Right cardiac atrium (tissue), 5 donors: ENCODE results near the gene NOL3. TPM values are rescaled to one million over a fixed set of nuclear protein-coding genes. Genes with fewer than 3 reads are reported as not detected.

Source experiments
- ATAC-seq, 2 donors: fragments of 200-7000 bp; cut with Tn5 transposase; one replicate each; pipeline versions ENCODE4 v1.8.0 to v1.9.1; 2020; ENCODE audit warnings: moderate library complexity in 2 of 2, mild to moderate bottlenecking in 1 of 2
- DNase-seq, 3 donors: peaks; one replicate each; pipeline ENCODE4 v3.0.0-alpha.2; 2020
- H3K27ac ChIP-seq: one replicate; pipeline ENCODE4 v1.5.1; 2013; ENCODE audit warnings: mild to moderate bottlenecking, low read length, control low read depth, moderate library complexity
- H3K27me3 ChIP-seq: one replicate; pipeline ENCODE4 v1.6.1; 2013; ENCODE audit not compliant: control insufficient read depth, insufficient read depth
- H3K4me1 ChIP-seq: one replicate; pipeline ENCODE4 v1.6.1; 2013; ENCODE audit warnings: low read length; ENCODE audit not compliant: control insufficient read depth, insufficient read depth
- H3K4me3 ChIP-seq: one replicate; pipeline ENCODE4 v1.5.1; 2013; ENCODE audit warnings: low read length, control low read depth
- H3K9me3 ChIP-seq: one replicate; pipeline ENCODE4 v1.6.1; 2013; ENCODE audit warnings: low read length; ENCODE audit not compliant: control insufficient read depth
- WGBS: extraction: QIAGEN DNeasy Blood & Tissue Kit; methylation state at CpG from one replicate; pipeline ENCODE4 v1.1.7; 2013; 5-methylcytosine and 5-hydroxymethylcytosine counted together
- intact Hi-C, 4 donors: fragments of 100-400 bp; cut with DNase I; formaldehyde crosslinking; loops; one replicate each; pipeline versions ENCODE4 v1.11.0 to v1.14.0; 2022 to 2023
- polyA plus RNA-seq: library from polyadenylated mRNA; stranded (reverse); fragments of 200-250 nt; gene quantifications from one replicate; pipeline ENCODE4 v1.2.3, GENCODE V29; 2013
- total RNA-seq, 4 donors: library from RNA; stranded (reverse); fragmentation: NEBNext Ultra II Directional; extraction: Animal tissue kit (Norgen Biotek cat#: 25700); gene quantifications; one replicate each; pipeline ENCODE4 v1.2.1, GENCODE V29; 2021
- donor health status: healthy with polysubstance abuse.
- donor health status: DM: no; HTN: yes; CAD: no.
- donor health status: DM: no; HTN: no; CAD: no.
- donor health status: DM: no; HTN: yes; CAD: no; lungs with severe emphysema.
- donor health status: DM: yes; HTN: yes; CAD: no.

NOL3 gene
- total and polyA plus RNA-seq, 5 donors: 67.5 to 133 (median 111) TPM

DNA sequence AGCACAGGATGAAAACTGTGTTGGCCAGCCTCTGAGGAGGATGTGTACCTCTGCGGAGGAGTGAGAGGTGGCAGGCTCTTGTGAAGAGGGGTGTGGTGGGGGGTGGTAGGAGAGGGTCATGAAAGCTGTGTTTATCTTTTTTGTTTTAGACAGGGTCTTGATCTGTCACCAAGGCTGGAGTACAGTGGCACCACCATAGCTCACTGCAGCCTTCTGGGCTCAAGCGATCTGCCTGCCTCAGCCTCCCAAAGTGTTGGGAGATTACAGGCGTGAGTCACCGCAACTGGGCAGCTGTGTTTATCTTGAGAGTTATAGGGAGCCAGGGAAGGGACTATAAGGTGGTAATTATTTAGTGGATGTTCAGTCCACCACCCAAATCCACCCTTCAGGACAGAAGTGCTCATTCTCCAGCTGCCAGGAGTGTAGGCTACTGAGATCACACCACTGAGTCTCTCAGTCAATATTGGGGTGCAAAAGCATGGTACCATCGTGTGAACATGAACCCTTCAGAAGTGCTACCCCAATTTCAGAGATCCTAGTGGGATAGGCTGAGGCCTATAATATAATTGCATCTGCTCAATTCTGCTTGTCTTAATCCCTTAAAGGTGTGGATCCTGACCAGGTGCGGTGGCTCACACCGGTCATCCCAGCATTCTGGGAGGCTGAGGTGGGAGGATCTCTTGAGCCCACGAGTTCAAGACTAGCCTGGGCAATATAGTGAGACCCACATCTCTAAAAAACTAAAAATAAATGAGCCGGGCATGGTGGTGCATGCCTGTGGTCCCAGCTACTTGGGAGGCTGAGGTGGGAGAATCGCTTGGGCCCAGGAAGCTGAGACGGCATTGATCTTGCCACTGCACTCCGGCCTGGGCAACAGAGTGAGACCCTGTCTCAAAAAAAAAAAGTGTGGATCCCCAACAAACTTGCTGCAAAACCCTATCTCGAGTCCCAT lies 20.4 kb downstream of the NOL3 start:
- Histone ChIP-seq H3K9me3 (no peaks in the 10 kb centered on the region), H3K4me3 (peak overlapping the region; percentile 21), H3K27ac (peak overlapping the region; percentile 5), H3K4me1 (peaks cover 5% of the 10 kb centered on the region), H3K27me3 (no peaks in the 10 kb centered on the region)
- DNase-seq: no peak
- 66% methylated on average over 13 of the region's 13 CpGs for WGBS
- intact Hi-C loops: loop anchor here in 1 of 4 donors (5.0 kb wide), 1 partner anchor 37 kb away; the partner anchor contains the start of gene TMEM208
- ATAC-seq: no peak

DNA sequence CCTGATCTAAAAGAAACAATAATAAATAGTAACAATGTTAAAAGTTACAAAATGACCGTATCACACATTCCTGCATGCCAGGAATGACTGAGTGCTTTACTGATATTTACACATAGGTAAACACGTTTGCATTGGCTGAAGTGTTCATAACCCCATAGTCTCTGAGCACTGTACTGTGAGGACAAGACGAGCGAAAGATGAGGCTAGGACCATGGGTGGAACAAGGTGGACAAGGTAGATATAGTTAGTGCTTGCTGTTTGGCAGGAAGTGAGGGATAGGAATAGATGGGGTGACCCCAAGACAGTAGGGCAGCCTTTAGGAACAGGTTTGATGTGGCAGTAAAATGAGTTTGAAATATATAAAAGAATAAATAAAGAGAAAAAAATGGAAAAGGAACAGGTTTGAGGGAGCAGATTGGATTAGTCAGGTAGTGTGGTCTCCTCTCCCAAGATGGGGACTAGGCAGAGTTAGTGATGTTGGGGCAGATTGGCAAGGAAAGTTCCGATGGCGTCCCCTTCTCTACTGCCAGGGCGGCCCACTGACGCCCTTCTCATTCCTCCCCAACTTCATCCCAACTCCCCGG lies 21.2 kb downstream of the NOL3 start:
- DNase-seq: no peak
- intact Hi-C loops: loop anchor here in 1 of 4 donors (5.0 kb wide), 1 partner anchor 36 kb away; the partner anchor contains the start of gene TMEM208
- Histone ChIP-seq H3K9me3 (no peaks in the 10 kb centered on the region), H3K4me3 (peak overlapping the region; percentile 5), H3K27ac (no peak overlapping the region), H3K27me3 (no peaks in the 10 kb centered on the region), H3K4me1 (peaks cover 5% of the 10 kb centered on the region)
- 26% methylated on average over 9 of the region's 9 CpGs for WGBS
- ATAC-seq: peak in 1 of 2 donors; percentile 2

- under 1% methylated on average over 54 of the region's 54 CpGs for WGBS
- H3K4me3 ChIP-seq: peak within 1 kb of the TSS; percentile 94
- peak; percentile 91 to 92 for ATAC-seq
- H3K27ac ChIP-seq: peak within 1 kb of the TSS; percentile 83
- DNase-seq: peak; percentile 92 to 97 (median 96)
- H3K4me1 ChIP-seq: peaks cover 5% of the 10 kb centered on the region
- intact Hi-C loops: loop anchor here in 1 of 4 donors (5.0 kb wide), 1 partner anchor 35 kb away; the partner anchor contains the start of gene TMEM208
- H3K27me3 ChIP-seq: no peaks in the 10 kb centered on the region
- no peaks in the 10 kb centered on the region for H3K9me3 ChIP-seq
Measured at GRCh38 chr16:67191995-67192681, 21.8 kb downstream of the NOL3 start, which contains the start of gene E2F4. Gene E2F4, plus strand, starts transcription at chr16:67192155. Its CDS starts 73 bp downstream, at chr16:67192228.

GRCh38 chr16:67192781-67193361 lies 22.5 kb downstream of the NOL3 start:
- ATAC-seq (peak in 1 of 2 donors; percentile 14), DNase-seq (peak in 1 of 3 donors; percentile 50)
- H3K27me3 ChIP-seq: no peaks in the 10 kb centered on the region
- intact Hi-C loops: loop anchor here in 1 of 4 donors (5.0 kb wide), 1 partner anchor 34 kb away; the partner anchor contains the start of gene TMEM208
- H3K4me3 ChIP-seq: peak overlapping the region; percentile 94
- H3K9me3 ChIP-seq: no peaks in the 10 kb centered on the region
- peaks cover 5% of the 10 kb centered on the region for H3K4me1 ChIP-seq
- H3K27ac ChIP-seq: no peak overlapping the region
- 25% methylated on average over 17 of the region's 17 CpGs for WGBS

- no peak overlapping the region for H3K27ac ChIP-seq
- no peak overlapping the region for H3K4me3 ChIP-seq
- DNase-seq (no peak), ATAC-seq (no peak)
- no peaks in the 10 kb centered on the region for H3K27me3 ChIP-seq
- no peaks in the 10 kb centered on the region for H3K9me3 ChIP-seq
- peaks cover 5% of the 10 kb centered on the region for H3K4me1 ChIP-seq
- intact Hi-C loops: loop anchor here in 1 of 4 donors (5.0 kb wide), 1 partner anchor 34 kb away; the partner anchor contains the start of gene TMEM208
Measured at GRCh38 chr16:67193536-67193935, 23.2 kb downstream of the NOL3 start.

- WGBS: 89% methylated on average over 6 of the region's 6 CpGs
- Histone ChIP-seq H3K27ac (no peak overlapping the region), H3K4me3 (no peak overlapping the region), H3K9me3 (no peaks in the 10 kb centered on the region), H3K4me1 (peaks cover 5% of the 10 kb centered on the region), H3K27me3 (no peaks in the 10 kb centered on the region)
- DNase-seq: peak in 1 of 3 donors; percentile 49
- intact Hi-C loops: loop anchor here in 1 of 4 donors (5.0 kb wide), 1 partner anchor 33 kb away; the partner anchor contains the start of gene TMEM208
- ATAC-seq: no peak
Measured at GRCh38 chr16:67194260-67194659, 23.9 kb downstream of the NOL3 start.

DNA sequence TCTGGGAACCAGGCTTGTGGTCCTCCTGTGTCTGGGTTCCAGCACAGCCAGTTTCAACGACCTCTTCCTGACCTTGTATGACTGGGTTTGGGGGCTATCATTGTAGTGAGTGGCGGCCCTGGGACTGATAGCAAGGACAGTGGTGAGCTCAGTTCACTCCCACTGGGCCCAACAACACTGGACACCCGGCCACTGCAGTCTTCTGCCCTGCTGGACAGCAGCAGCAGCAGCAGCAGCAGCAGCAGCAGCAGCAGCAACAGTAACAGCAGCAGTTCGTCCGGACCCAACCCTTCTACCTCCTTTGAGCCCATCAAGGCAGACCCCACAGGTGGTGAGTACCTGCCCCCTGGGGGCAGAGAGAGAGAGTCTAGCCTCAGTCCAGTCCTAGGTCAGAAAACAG lies 25.3 kb downstream of the NOL3 start:
- ATAC-seq (no peak), DNase-seq (no peak)
- intact Hi-C loops: no loop called here
- H3K4me1 ChIP-seq: peaks cover 5% of the 10 kb centered on the region
- H3K27ac ChIP-seq: no peak overlapping the region
- no peak overlapping the region for H3K4me3 ChIP-seq
- no peaks in the 10 kb centered on the region for H3K9me3 ChIP-seq
- WGBS: 74% methylated on average over 5 of the region's 5 CpGs
- H3K27me3 ChIP-seq: no peaks in the 10 kb centered on the region

- DNase-seq (no peak), ATAC-seq (no peak)
- Histone ChIP-seq H3K9me3 (no peaks in the 10 kb centered on the region), H3K27me3 (no peaks in the 10 kb centered on the region), H3K4me1 (peaks cover 4% of the 10 kb centered on the region), H3K27ac (no peak overlapping the region), H3K4me3 (no peak overlapping the region)
- WGBS: 90% methylated on average over 1 of the region's 1 CpG
- intact Hi-C loops: no loop called here
Measured at GRCh38 chr16:67196881-67197280, 26.5 kb downstream of the NOL3 start.

DNA sequence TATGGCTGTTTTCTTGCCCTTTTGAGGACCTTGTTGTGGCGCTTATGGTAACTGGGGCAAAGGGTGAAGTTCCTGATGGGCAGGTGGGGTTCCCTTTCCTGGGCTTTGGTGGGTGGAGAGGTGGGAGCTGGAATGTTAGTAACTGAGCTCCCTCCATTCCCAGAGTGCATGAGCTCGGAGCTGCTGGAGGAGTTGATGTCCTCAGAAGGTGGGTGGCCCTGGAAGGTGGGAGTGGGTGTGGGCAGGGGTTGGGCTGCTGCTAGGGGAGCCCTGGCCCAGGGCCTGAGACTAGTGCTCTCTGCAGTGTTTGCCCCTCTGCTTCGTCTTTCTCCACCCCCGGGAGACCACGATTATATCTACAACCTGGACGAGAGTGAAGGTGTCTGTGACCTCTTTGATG lies 27.4 kb downstream of the NOL3 start:
- H3K27ac ChIP-seq: no peak overlapping the region
- H3K4me3 ChIP-seq: no peak overlapping the region
- no peak for DNase-seq
- no peaks in the 10 kb centered on the region for H3K9me3 ChIP-seq
- intact Hi-C loops: no loop called here
- peaks cover 4% of the 10 kb centered on the region for H3K4me1 ChIP-seq
- no peak for ATAC-seq
- 68% methylated on average over 6 of the region's 6 CpGs for WGBS
- H3K27me3 ChIP-seq: no peaks in the 10 kb centered on the region

- DNase-seq (peak; percentile 52 to 77 (median 76)), ATAC-seq (peak; percentile 36 to 40)
- H3K4me3 ChIP-seq: no peak overlapping the region
- WGBS: 46% methylated on average over 12 of the region's 12 CpGs
- intact Hi-C loops: no loop called here
- H3K27ac ChIP-seq: no peak overlapping the region
- H3K9me3 ChIP-seq: no peaks in the 10 kb centered on the region
- no peaks in the 10 kb centered on the region for H3K4me1 ChIP-seq
- no peaks in the 10 kb centered on the region for H3K27me3 ChIP-seq
Measured at GRCh38 chr16:67198238-67198734, 27.9 kb downstream of the NOL3 start.
